DMS114 treated with DMSO at 0.1 percent for 48 hours (cell line): ENCODE measurements around the gene PRDM15.

Experiments
- DNase-seq: peaks from one replicate; lab custom pipeline; 2025; ENCODE audit not compliant: unreplicated experiment; lab: John Stamatoyannopoulos, UW

Gene PRDM15

GRCh38 chr21:41886328-41886727 is 7.2 kb upstream of the PRDM15 start:
- DNase-seq, result no peak

- no peak for DNase-seq
Measured at GRCh38 chr21:41885341-41886024, 6.3 kb upstream of the PRDM15 start.

GRCh38 chr21:41884501-41885030 is 5.4 kb upstream of the PRDM15 start:
- no peak for DNase-seq

- no peak for DNase-seq
Measured at GRCh38 chr21:41883582-41883981, 4.4 kb upstream of the PRDM15 start.

GRCh38 chr21:41881051-41881450 is 1.9 kb upstream of the PRDM15 start:
- DNase-seq, result no peak

GRCh38 chr21:41880153-41880552 is 1.0 kb upstream of the PRDM15 start:
- no peak for DNase-seq

- DNase-seq, result peak; percentile 8
Measured at GRCh38 chr21:41878831-41879189, 334 bp downstream of the PRDM15 start.

GRCh38 chr21:41877901-41878830 is 978 bp downstream of the PRDM15 start:
- DNase-seq, result no peak

- no peak for DNase-seq
Measured at GRCh38 chr21:41876928-41877652, 2.1 kb downstream of the PRDM15 start.

GRCh38 chr21:41876396-41876795 is 2.7 kb downstream of the PRDM15 start:
- DNase-seq, result no peak

- no peak for DNase-seq
Measured at GRCh38 chr21:41875086-41875485, 4.1 kb downstream of the PRDM15 start.

- no peak for DNase-seq
Measured at GRCh38 chr21:41874611-41875010, 4.5 kb downstream of the PRDM15 start.

GRCh38 chr21:41873426-41873825 is 5.7 kb downstream of the PRDM15 start:
- DNase-seq, result no peak

- no peak for DNase-seq
Measured at GRCh38 chr21:41873005-41873404, 6.1 kb downstream of the PRDM15 start.

GRCh38 chr21:41871293-41872030 is 7.7 kb downstream of the PRDM15 start:
- no peak for DNase-seq

- DNase-seq, result no peak
Measured at GRCh38 chr21:41869771-41870170, 9.4 kb downstream of the PRDM15 start.

GRCh38 chr21:41868062-41868710 is 11.0 kb downstream of the PRDM15 start:
- no peak for DNase-seq

- no peak for DNase-seq
Measured at GRCh38 chr21:41867313-41867712, 11.8 kb downstream of the PRDM15 start.

- DNase-seq, result no peak
Measured at GRCh38 chr21:41866274-41866809, 12.8 kb downstream of the PRDM15 start.
